IMR-90 (cell line): ENCODE measurements around the gene EXOSC1. TPM values are rescaled to one million over a fixed set of nuclear protein-coding genes. Genes with fewer than 3 reads are reported as not detected.

Source experiments
- ATAC-seq: fragments of 200-7000 bp; cut with Tn5 transposase; 2 replicates; pipeline ENCODE4 v1.9.1; 2020; ENCODE audit warnings: low read depth, mild to moderate bottlenecking, moderate library complexity
- BruUV-seq: library from RNA; stranded (reverse); fragments of 400-500 nt; replicated peaks from 2 replicates; lab custom pipeline; 2021; lab: Mats Ljungman, UMichigan
- CTCF ChIA-PET: fragments of 300-600 bp; formaldehyde crosslinking; extraction: SDS; loops from one replicate; lab custom pipeline; 2021; ENCODE audit warnings: antibody characterized with exemption; lab: Yijun Ruan, JAX
- POLR2A ChIA-PET: fragments of 300-600 bp; sonication (Branson Sonifier 250); formaldehyde crosslinking; loops from one replicate; lab custom pipeline; 2022; ENCODE audit warnings: antibody characterized with exemption; ENCODE audit not compliant: unreplicated experiment; lab: Charles Lee
- DNase-seq: peaks from one replicate; pipeline ENCODE4 v3.0.0; 2013
- H2AFZ ChIP-seq: replicated peaks from 2 replicates; pipeline ENCODE3; 2013; ENCODE audit warnings: low read length, mild to moderate bottlenecking; ENCODE audit not compliant: poor library complexity
- H2AK5ac ChIP-seq: 2 replicates; pipeline ENCODE4 v1.6.1; 2013; ENCODE audit warnings: low read depth, low read length, inconsistent platforms
- H2AK9ac ChIP-seq: replicated peaks from 2 replicates; pipeline ENCODE3; 2013; ENCODE audit warnings: mild to moderate bottlenecking, low read depth, low read length, moderate library complexity; ENCODE audit not compliant: poor library complexity
- H2BK120ac ChIP-seq: 2 replicates; pipeline ENCODE4 v1.6.1; 2013; ENCODE audit warnings: low read depth, low read length, inconsistent platforms
- H2BK15ac ChIP-seq: 3 replicates; pipeline ENCODE4 v1.6.1; 2013; ENCODE audit warnings: low read depth, low read length, inconsistent platforms
- H2BK20ac ChIP-seq: 2 replicates; pipeline ENCODE4 v1.6.1; 2013; ENCODE audit warnings: low read depth, mild to moderate bottlenecking, inconsistent platforms, low read length, moderate library complexity
- H2BK5ac ChIP-seq: 2 replicates; pipeline ENCODE4 v1.6.1; 2013; ENCODE audit warnings: mild to moderate bottlenecking, low read depth, low read length, inconsistent platforms; ENCODE audit not compliant: poor library complexity, severe bottlenecking
- H3K14ac ChIP-seq: replicated peaks from 2 replicates; pipeline ENCODE4 v1.6.1; 2013; ENCODE audit warnings: low read depth, low read length, inconsistent platforms
- H3K18ac ChIP-seq: 2 replicates; pipeline ENCODE4 v1.6.1; 2013; ENCODE audit warnings: low read depth, low read length, control low read depth
- H3K23ac ChIP-seq: 2 replicates; pipeline ENCODE4 v1.6.1; 2013; ENCODE audit warnings: low read depth, low read length, inconsistent platforms
- H3K27ac ChIP-seq: 2 replicates; pipeline ENCODE4 v1.5.1; 2013; ENCODE audit warnings: mild to moderate bottlenecking, control low read depth, low read length; ENCODE audit not compliant: insufficient read depth
- H3K27me3 ChIP-seq: 2 replicates; pipeline ENCODE4 v1.6.1; 2013; ENCODE audit warnings: low read length; ENCODE audit not compliant: control insufficient read depth, insufficient read depth
- H3K36me3 ChIP-seq: 2 replicates; pipeline ENCODE4 v1.6.1; 2013; ENCODE audit warnings: low read length, mixed read lengths; ENCODE audit not compliant: control insufficient read depth, insufficient read depth
- H3K4ac ChIP-seq: 2 replicates; pipeline ENCODE4 v1.6.1; 2013; ENCODE audit warnings: low read depth, low read length, inconsistent platforms
- H3K4me1 ChIP-seq: 2 replicates; pipeline ENCODE4 v1.6.1; 2013; ENCODE audit warnings: low read length, mixed read lengths; ENCODE audit not compliant: control insufficient read depth, insufficient read depth
- H3K4me2 ChIP-seq: 2 replicates; pipeline ENCODE4 v1.6.1; 2013; ENCODE audit warnings: low read depth, mild to moderate bottlenecking, control low read depth, low read length, moderate library complexity
- H3K4me3 ChIP-seq: 2 replicates; pipeline ENCODE4 v1.5.1; 2013; ENCODE audit warnings: low read depth, mild to moderate bottlenecking, control low read depth, low read length, moderate library complexity; ENCODE audit not compliant: insufficient read depth
- H3K56ac ChIP-seq: 2 replicates; pipeline ENCODE4 v1.6.1; 2013; ENCODE audit warnings: low read length, inconsistent platforms; ENCODE audit not compliant: insufficient read depth; ENCODE audit errors: extremely low read depth
- H3K79me1 ChIP-seq, 2 experiments: 2 replicates each; pipeline ENCODE4 v1.6.1; 2013; ENCODE audit warnings: low read length in 2 of 2, inconsistent platforms in 1 of 2, low read depth in 1 of 2
- H3K9ac ChIP-seq: 2 replicates; pipeline ENCODE4 v1.6.1; 2013; ENCODE audit warnings: low read depth, low read length, control low read depth
- H3K9me1 ChIP-seq: 2 replicates; pipeline ENCODE4 v1.6.1; 2013; ENCODE audit warnings: low read length, inconsistent platforms; ENCODE audit not compliant: insufficient read depth
- H3K9me3 ChIP-seq: 2 replicates; pipeline ENCODE4 v1.6.1; 2013; ENCODE audit warnings: low read length; ENCODE audit not compliant: control insufficient read depth, insufficient read depth
- H4K20me1 ChIP-seq: 2 replicates; pipeline ENCODE4 v1.6.1; 2013; ENCODE audit warnings: low read length, inconsistent platforms; ENCODE audit not compliant: insufficient read depth
- H4K5ac ChIP-seq: 2 replicates; pipeline ENCODE4 v1.6.1; 2013; ENCODE audit warnings: mild to moderate bottlenecking, low read depth, low read length, control low read depth
- H4K8ac ChIP-seq, 2 experiments: 2 replicates each; pipeline ENCODE4 v1.6.1; 2013; ENCODE audit warnings: low read depth in 2 of 2, low read length in 2 of 2, control low read depth in 1 of 2, inconsistent platforms in 1 of 2
- H4K91ac ChIP-seq: 2 replicates; pipeline ENCODE4 v1.6.1; 2013; ENCODE audit warnings: low read depth, low read length, inconsistent platforms; ENCODE audit not compliant: insufficient read depth
- BHLHE40 ChIP-seq: fragments of 150-350 bp; IDR thresholded peaks from 2 replicates; pipeline ENCODE4 v1.6.1; 2016; ENCODE audit warnings: mild to moderate bottlenecking, low read depth, low read length
- CHD1 ChIP-seq: IDR thresholded peaks from 2 replicates; pipeline ENCODE4 v1.6.1; 2012; ENCODE audit warnings: low read depth, low read length, improper control_type of control experiment
- MAFK ChIP-seq: IDR thresholded peaks from 2 replicates; pipeline ENCODE4 v1.6.1; 2012; ENCODE audit warnings: low read depth, low read length, improper control_type of control experiment
- MAZ ChIP-seq: IDR thresholded peaks from 2 replicates; pipeline ENCODE4 v1.6.1; 2012; ENCODE audit warnings: low read depth, mild to moderate bottlenecking, low read length, improper control_type of control experiment, moderate library complexity, borderline replicate concordance
- RAD21 ChIP-seq: IDR thresholded peaks from 2 replicates; pipeline ENCODE4 v1.6.1; 2012; ENCODE audit warnings: low read length, improper control_type of control experiment
- RFX5 ChIP-seq: IDR thresholded peaks from 2 replicates; pipeline ENCODE4 v1.8.0; 2012; ENCODE audit warnings: low read depth, mild to moderate bottlenecking, low read length, moderate library complexity
- SMC3 ChIP-seq: fragments of 150-350 bp; IDR thresholded peaks from 2 replicates; pipeline ENCODE4 v1.6.1; 2016; ENCODE audit warnings: low read depth, mild to moderate bottlenecking, antibody characterized with exemption, low read length, moderate library complexity
- WGBS, 2 experiments: methylation state at CpG; one replicate each; pipeline versions ENCODE4 v1.1.5 to v1.1.7; 2013; ENCODE audit warnings: missing lambda C conversion rate in 2 of 2; ENCODE audit not compliant: insufficient read length in 1 of 2; ENCODE audit errors: extremely low coverage in 2 of 2; 5-methylcytosine and 5-hydroxymethylcytosine counted together
- dilution Hi-C: fragments of 300-500 bp; cut with HindIII; formaldehyde crosslinking; loops from one replicate; pipeline ENCODE4 v1.14.3; 2018; ENCODE audit warnings: low sequenced_read_pairs; ENCODE audit not compliant: unreplicated experiment
- in situ Hi-C: fragments of 300-500 bp; cut with MboI; formaldehyde crosslinking; loops from 3 replicates; pipeline ENCODE4 v1.14.3; 2019; ENCODE audit warnings: low sequenced_read_pairs, inconsistent platforms, mixed read lengths
- intact Hi-C: fragments of 100-400 bp; cut with micrococcal nuclease; formaldehyde crosslinking; loops from 2 replicates; pipeline ENCODE4 v1.10.0; 2022
- polyA plus RNA-seq, 3 experiments: library from polyadenylated mRNA; depleted of rRNA; stranded (reverse); fragments of >200 nt; gene quantifications; 2 replicates each; pipeline ENCODE4 v1.2.3, GENCODE V29; 2012; ENCODE audit warnings: low replicate concordance in 1 of 3
- total RNA-seq: library from RNA; depleted of rRNA; stranded (reverse); fragments of >200 nt; gene quantifications from 2 replicates; pipeline ENCODE4 v1.2.3, GENCODE V29; 2012
- TF ChIP-seq, protein P1 (sequence below): fragments of 150-350 bp; IDR thresholded peaks from 2 replicates; pipeline ENCODE4 v1.6.1; 2017; ENCODE audit warnings: mild to moderate bottlenecking, antibody characterized with exemption, low read length, low read depth
- TF ChIP-seq, protein P2 (sequence below): conservative IDR thresholded peaks from 2 replicates; pipeline ENCODE4 v1.5.1; 2012; ENCODE audit warnings: mild to moderate bottlenecking, low read depth, low read length, improper control_type of control experiment

EXOSC1 gene
- total and polyA plus RNA-seq, 2 of the 4 experiments (the other 2 are of a cell fraction): 49.7 to 51.6 TPM

DNA sequence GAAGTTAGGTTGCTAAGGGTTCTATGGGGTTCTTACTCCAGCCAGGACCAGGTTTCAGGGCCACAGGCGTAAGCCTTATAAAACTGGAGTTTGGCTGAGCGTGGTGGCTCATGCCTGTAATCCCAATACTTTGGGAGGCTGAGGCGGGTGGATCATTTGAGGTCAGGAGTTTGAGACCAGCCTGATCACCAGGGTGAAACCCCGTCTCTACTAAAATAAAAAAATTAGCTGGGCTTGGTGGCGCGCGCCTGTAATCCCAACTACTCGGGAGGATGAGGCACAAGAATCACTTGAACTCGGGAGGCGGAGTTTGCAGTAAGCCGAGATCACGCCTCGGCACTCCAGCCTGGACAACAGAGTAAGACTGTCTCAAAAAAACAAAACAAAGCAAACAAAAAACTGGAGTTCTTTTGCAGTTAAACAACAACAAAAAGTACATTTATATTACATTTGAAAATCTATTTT lies 44.3 kb downstream of the EXOSC1 start:
- intact Hi-C loops (no loop called here), in situ Hi-C loops (no loop called here), dilution Hi-C loops (no loop called here)
- 20% methylated on average over 1 of the region's 13 CpGs; no CpG with 5 or more reads in 1 of the 2 experiments for WGBS, 2 experiments
- no peaks in the 10 kb centered on the region for H3K9me3 ChIP-seq
- H4K5ac ChIP-seq: peak overlapping the region; percentile 35
- no peak overlapping the region for H2AK5ac ChIP-seq
- H3K79me1 ChIP-seq: peaks cover 0 to 11% of the 10 kb centered on the region in 2 experiments; a peak in 3 of 4 replicates
- no peak overlapping the region; the same call in 1 of the 2 replicates for H2BK120ac ChIP-seq
- H3K4me2 ChIP-seq: peak overlapping the region; percentile 30
- no peak overlapping the region for H3K23ac ChIP-seq
- POLR2A ChIA-PET: interaction anchor here (0.6 to 1.4 kb wide), 3 partner anchors 10 to 1874 kb away, joined by 3 to 16 read pairs (median 6); partner anchors contain the start of gene ANKRD2
- H3K56ac ChIP-seq: no peak overlapping the region
- H4K91ac ChIP-seq: 0 out of 2 replicates have a peak overlapping the region, but pooled peaks have one; percentile 10
- H2AK9ac ChIP-seq: peak overlapping the region; percentile 80
- H3K4me1 ChIP-seq: peaks cover 3% of the 10 kb centered on the region; the same call in 1 of the 2 replicates
- H3K14ac ChIP-seq: no peak overlapping the region
- TF ChIP-seq SMC3: no peak
- TF ChIP-seq, protein P1, sequence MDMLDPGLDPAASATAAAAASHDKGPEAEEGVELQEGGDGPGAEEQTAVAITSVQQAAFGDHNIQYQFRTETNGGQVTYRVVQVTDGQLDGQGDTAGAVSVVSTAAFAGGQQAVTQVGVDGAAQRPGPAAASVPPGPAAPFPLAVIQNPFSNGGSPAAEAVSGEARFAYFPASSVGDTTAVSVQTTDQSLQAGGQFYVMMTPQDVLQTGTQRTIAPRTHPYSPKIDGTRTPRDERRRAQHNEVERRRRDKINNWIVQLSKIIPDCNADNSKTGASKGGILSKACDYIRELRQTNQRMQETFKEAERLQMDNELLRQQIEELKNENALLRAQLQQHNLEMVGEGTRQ: no peak
- no peak for TF ChIP-seq MAFK
- TF ChIP-seq, protein P2, sequence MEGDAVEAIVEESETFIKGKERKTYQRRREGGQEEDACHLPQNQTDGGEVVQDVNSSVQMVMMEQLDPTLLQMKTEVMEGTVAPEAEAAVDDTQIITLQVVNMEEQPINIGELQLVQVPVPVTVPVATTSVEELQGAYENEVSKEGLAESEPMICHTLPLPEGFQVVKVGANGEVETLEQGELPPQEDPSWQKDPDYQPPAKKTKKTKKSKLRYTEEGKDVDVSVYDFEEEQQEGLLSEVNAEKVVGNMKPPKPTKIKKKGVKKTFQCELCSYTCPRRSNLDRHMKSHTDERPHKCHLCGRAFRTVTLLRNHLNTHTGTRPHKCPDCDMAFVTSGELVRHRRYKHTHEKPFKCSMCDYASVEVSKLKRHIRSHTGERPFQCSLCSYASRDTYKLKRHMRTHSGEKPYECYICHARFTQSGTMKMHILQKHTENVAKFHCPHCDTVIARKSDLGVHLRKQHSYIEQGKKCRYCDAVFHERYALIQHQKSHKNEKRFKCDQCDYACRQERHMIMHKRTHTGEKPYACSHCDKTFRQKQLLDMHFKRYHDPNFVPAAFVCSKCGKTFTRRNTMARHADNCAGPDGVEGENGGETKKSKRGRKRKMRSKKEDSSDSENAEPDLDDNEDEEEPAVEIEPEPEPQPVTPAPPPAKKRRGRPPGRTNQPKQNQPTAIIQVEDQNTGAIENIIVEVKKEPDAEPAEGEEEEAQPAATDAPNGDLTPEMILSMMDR: no peak
- TF ChIP-seq MAZ: no peak
- TF ChIP-seq RAD21: no peak
- no peak for TF ChIP-seq RFX5
- no peak for TF ChIP-seq BHLHE40
- TF ChIP-seq CHD1: no peak
- no peaks in the 10 kb centered on the region for H3K27me3 ChIP-seq
- H4K20me1 ChIP-seq: no peaks in the 10 kb centered on the region
- DNase-seq (no peak), ATAC-seq (no peak)
- CTCF ChIA-PET: interaction anchor here (0.6 kb wide), 1 partner anchor 173 kb away, joined by 3 read pairs; no protein-coding TSS in a partner anchor
- no peak overlapping the region for H2BK15ac ChIP-seq
- no peaks in the 10 kb centered on the region; the same call in 1 of the 2 replicates for H3K36me3 ChIP-seq
- H3K27ac ChIP-seq: peak overlapping the region; percentile 14
- no peak overlapping the region for H3K9ac ChIP-seq
- H2BK5ac ChIP-seq: no peak overlapping the region
- no peak overlapping the region for H2BK20ac ChIP-seq
- peak overlapping the region; percentile 55 to 97 for H4K8ac ChIP-seq
- peak overlapping the region; percentile 83 for H3K4ac ChIP-seq
- peak overlapping the region; percentile 97 for H2AFZ ChIP-seq
- H3K4me3 ChIP-seq: no peak overlapping the region; the same call in 1 of the 2 replicates
- no TSS peak for BruUV-seq
- H3K9me1 ChIP-seq: no peaks in the 10 kb centered on the region
- H3K18ac ChIP-seq: no peak overlapping the region
